ENCODE measurements around the gene MAST4. TPM values are rescaled to one million over a fixed set of nuclear protein-coding genes. Genes with fewer than 3 reads are reported as not detected.

Gene MAST4
- total and polyA plus RNA-seq, 2 donors from 2014 or later, result 27.3 to 31.4 TPM

DNA sequence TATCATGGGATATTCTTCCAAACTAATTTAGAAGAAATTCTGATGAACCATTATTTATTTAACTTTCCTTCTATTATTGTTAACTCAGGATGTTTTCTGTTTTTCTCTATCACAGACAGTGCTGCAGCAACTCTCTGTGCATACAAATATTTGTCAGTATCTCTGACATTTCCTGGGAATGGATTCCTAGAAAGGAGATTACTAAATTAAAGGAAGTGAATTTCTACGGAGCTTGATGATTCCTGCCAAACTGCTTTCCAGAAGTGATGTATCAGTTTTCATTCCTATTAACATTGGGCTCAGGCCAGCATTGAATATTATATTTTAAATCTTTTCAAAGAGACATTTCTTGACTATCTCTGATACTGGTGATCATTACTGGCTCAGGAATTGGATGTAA, 26.0 kb upstream of the MAST4 start:
- no peak overlapping the region for H3K9ac ChIP-seq (ENCODE audit: low read length in 3 of 3)

DNA sequence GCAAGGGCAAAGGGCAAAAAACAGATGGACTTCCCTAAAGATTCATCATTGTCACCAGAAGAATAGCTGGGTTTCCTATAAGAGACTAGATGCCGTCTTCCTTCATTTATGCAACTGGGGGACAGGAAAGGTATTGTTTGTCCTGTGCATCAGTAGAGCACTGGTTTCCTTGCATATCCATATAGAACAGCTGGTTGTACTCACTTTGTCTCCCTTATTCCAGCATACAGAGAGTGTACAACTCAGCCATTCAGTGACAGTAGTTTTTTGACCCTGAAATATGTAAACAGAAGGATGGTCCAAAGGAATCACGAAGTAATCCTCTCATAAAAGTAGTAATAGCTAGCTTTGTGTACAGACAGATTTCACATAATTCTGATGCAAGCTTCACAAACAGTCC, 22.5 kb upstream of the MAST4 start:
- no peaks in the 10 kb centered on the region for H3K27me3 ChIP-seq (ENCODE audit: control insufficient read depth, insufficient read depth, low read length)
- no peaks in the 10 kb centered on the region for H3K4me1 ChIP-seq (ENCODE audit: control insufficient read depth in 2 of 3, insufficient read depth in 2 of 3, low read depth in 1 of 3, low read length in 3 of 3)
- DNase-seq (peak in 2 of 5 donors; percentile 22 to 54), FAIRE-seq (no peak)
- H3K9me3 ChIP-seq (ENCODE audit: control insufficient read depth in 2 of 3, insufficient read depth in 1 of 3, low read length in 3 of 3), result no peaks in the 10 kb centered on the region
- intact Hi-C loops (cut with DNase I), result no loop called here
- no peak overlapping the region for H3K27ac ChIP-seq (ENCODE audit: low read depth in 2 of 2, low read length in 2 of 2)
- no peak overlapping the region for H3K9ac ChIP-seq (ENCODE audit: low read length in 3 of 3)
- H3K4me3 ChIP-seq (ENCODE audit: low read length in 3 of 3), result no peak overlapping the region
- TF ChIP-seq, protein P1, sequence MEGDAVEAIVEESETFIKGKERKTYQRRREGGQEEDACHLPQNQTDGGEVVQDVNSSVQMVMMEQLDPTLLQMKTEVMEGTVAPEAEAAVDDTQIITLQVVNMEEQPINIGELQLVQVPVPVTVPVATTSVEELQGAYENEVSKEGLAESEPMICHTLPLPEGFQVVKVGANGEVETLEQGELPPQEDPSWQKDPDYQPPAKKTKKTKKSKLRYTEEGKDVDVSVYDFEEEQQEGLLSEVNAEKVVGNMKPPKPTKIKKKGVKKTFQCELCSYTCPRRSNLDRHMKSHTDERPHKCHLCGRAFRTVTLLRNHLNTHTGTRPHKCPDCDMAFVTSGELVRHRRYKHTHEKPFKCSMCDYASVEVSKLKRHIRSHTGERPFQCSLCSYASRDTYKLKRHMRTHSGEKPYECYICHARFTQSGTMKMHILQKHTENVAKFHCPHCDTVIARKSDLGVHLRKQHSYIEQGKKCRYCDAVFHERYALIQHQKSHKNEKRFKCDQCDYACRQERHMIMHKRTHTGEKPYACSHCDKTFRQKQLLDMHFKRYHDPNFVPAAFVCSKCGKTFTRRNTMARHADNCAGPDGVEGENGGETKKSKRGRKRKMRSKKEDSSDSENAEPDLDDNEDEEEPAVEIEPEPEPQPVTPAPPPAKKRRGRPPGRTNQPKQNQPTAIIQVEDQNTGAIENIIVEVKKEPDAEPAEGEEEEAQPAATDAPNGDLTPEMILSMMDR (IDR thresholded peaks at IDR 0.05; ENCODE audit: borderline replicate concordance, extremely low read depth, insufficient read depth), result no peak
- H3K36me3 ChIP-seq (ENCODE audit: control insufficient read depth in 2 of 3, insufficient read depth in 3 of 3, low read length in 3 of 3), result no peaks in the 10 kb centered on the region

More for the DNA sequence above, 26.0 kb upstream of the MAST4 start:
- DNase-seq (peak in 1 of 5 donors; percentile 24), FAIRE-seq (no peak)
- no peak overlapping the region for H3K4me3 ChIP-seq (ENCODE audit: low read length in 3 of 3)
- TF ChIP-seq, protein P1 (IDR thresholded peaks at IDR 0.05; ENCODE audit: borderline replicate concordance, extremely low read depth, insufficient read depth), result no peak
- no peak overlapping the region for H3K27ac ChIP-seq (ENCODE audit: low read depth in 2 of 2, low read length in 2 of 2)
- no peaks in the 10 kb centered on the region for H3K9me3 ChIP-seq (ENCODE audit: control insufficient read depth in 2 of 3, insufficient read depth in 1 of 3, low read length in 3 of 3)
- no peaks in the 10 kb centered on the region for H3K36me3 ChIP-seq (ENCODE audit: control insufficient read depth in 2 of 3, insufficient read depth in 3 of 3, low read length in 3 of 3)
- no peaks in the 10 kb centered on the region for H3K27me3 ChIP-seq (ENCODE audit: control insufficient read depth, insufficient read depth, low read length)
- no peaks in the 10 kb centered on the region for H3K4me1 ChIP-seq (ENCODE audit: control insufficient read depth in 2 of 3, insufficient read depth in 2 of 3, low read depth in 1 of 3, low read length in 3 of 3)
- intact Hi-C loops (cut with DNase I), result no loop called here

DNA sequence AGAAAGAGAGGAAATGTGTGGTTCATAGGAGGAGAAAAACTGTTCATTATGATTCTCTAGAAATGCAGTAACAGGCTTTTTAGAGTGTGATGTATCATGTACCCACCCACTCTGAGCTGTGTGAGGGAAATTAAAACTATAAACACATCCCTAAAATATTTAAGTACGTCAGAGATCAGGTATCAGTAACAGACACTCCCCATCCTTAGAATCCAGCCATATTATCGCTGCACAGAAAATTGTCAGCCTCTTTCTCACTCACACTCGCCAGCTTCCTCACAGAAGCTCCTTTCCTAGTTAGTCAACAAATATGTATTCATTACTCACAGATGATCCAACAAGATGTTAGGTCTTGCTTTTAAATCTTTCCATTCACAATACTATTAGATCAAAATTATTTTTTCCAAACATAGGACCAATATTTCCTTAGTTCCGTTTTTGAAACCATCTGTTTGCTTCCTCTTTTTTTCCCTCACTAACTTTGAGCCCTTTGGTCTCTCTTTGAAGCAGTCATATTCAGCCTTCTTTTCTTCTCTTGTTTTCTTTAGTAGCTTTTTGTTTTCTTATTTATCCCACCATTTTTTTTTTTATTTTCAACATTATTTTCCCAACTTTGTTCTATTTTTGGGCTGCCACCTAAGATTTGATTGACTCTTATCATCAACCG, 13.6 kb upstream of the MAST4 start:
- TF ChIP-seq, protein P1 (IDR thresholded peaks at IDR 0.05; ENCODE audit: borderline replicate concordance, extremely low read depth, insufficient read depth), result no peak
- FAIRE-seq, result no peak
- Histone ChIP-seq H3K4me3 (ENCODE audit: low read length in 3 of 3) (no peak overlapping the region), H3K27ac (ENCODE audit: low read depth in 2 of 2, low read length in 2 of 2) (no peak overlapping the region), H3K9ac (ENCODE audit: low read length in 3 of 3) (no peak overlapping the region), H3K4me1 (ENCODE audit: control insufficient read depth in 2 of 3, insufficient read depth in 2 of 3, low read depth in 1 of 3, low read length in 3 of 3) (no peaks in the 10 kb centered on the region), H3K9me3 (ENCODE audit: control insufficient read depth in 2 of 3, insufficient read depth in 1 of 3, low read length in 3 of 3) (no peaks in the 10 kb centered on the region), H3K36me3 (ENCODE audit: control insufficient read depth in 2 of 3, insufficient read depth in 3 of 3, low read length in 3 of 3) (no peaks in the 10 kb centered on the region), H3K27me3 (ENCODE audit: control insufficient read depth, insufficient read depth, low read length) (no peaks in the 10 kb centered on the region)
- intact Hi-C loops (cut with DNase I), result no loop called here
- DNase-seq, result no peak

DNA sequence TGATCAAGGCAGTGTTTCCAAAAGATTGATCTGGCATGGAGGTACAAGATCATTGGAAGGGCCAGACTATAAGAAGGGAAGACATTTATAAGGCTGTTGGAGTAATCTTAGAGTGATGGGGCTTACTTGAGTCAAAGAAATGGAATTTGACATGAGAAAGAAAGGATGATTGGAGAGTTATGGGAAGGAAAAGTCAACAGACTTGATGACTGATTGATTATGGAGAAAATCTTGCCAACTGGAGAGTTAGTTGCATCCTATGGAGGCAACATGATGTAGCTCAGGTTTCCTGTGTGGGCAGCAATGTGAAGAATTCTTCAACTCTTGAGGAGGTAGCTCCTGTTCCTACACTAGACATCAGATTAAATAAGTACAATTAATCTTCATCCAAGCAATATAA, 10.9 kb upstream of the MAST4 start:
- no peak for FAIRE-seq
- Histone ChIP-seq H3K4me1 (ENCODE audit: control insufficient read depth in 2 of 3, insufficient read depth in 2 of 3, low read depth in 1 of 3, low read length in 3 of 3) (no peaks in the 10 kb centered on the region), H3K9me3 (ENCODE audit: control insufficient read depth in 2 of 3, insufficient read depth in 1 of 3, low read length in 3 of 3) (no peaks in the 10 kb centered on the region), H3K27ac (ENCODE audit: low read depth in 2 of 2, low read length in 2 of 2) (no peak overlapping the region), H3K4me3 (ENCODE audit: low read length in 3 of 3) (no peak overlapping the region), H3K27me3 (ENCODE audit: control insufficient read depth, insufficient read depth, low read length) (no peaks in the 10 kb centered on the region), H3K9ac (ENCODE audit: low read length in 3 of 3) (no peak overlapping the region), H3K36me3 (ENCODE audit: control insufficient read depth in 2 of 3, insufficient read depth in 3 of 3, low read length in 3 of 3) (no peaks in the 10 kb centered on the region)
- intact Hi-C loops (cut with DNase I), result no loop called here
- DNase-seq, result no peak
- TF ChIP-seq, protein P1 (IDR thresholded peaks at IDR 0.05; ENCODE audit: borderline replicate concordance, extremely low read depth, insufficient read depth), result no peak
